ENCODE data around the gene CCSER1. TPM values are rescaled to one million over a fixed set of nuclear protein-coding genes. Genes with fewer than 3 reads are reported as not detected.

The CCSER1 gene
- total and polyA plus RNA-seq, 4 donors, result 0.18 to 2.3 (median 1.2) TPM

DNA sequence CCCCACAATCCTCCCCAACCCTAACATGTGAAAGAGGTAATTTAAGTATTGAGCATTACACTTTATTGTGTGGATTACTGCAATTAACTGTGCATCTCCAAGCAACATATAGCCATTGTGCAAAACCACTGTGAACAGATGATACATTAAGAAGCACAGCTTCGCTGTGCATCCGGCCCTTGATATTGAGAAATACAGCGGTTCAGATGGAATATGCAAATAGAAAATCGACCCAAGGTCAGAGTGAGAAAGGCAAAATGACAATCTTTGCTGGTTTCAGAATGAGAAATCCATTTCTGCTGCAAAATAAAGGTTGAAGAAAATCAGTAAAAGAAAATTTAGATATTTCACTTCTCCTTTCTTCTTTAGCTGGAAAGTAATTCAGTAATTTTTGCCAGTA lies 1370.7 kb downstream of the CCSER1 start:
- no peak for DNase-seq (ENCODE audit: low spot score)
- Histone ChIP-seq H3K4me1 (ENCODE audit: control insufficient read depth in 4 of 4, insufficient read depth in 4 of 4, low read length in 3 of 4) (no peaks in the 10 kb centered on the region), H3K9me3 (ENCODE audit: control insufficient read depth in 4 of 4, low read length in 3 of 4) (no peaks in the 10 kb centered on the region), H3K4me3 (ENCODE audit: low read depth in 1 of 3, low read length in 3 of 3) (no peak overlapping the region), H3K9ac (ENCODE audit: low read depth in 1 of 2, low read length in 2 of 2) (no peak overlapping the region), H3K27me3 (ENCODE audit: control insufficient read depth in 4 of 4, insufficient read depth in 4 of 4, low read length in 3 of 4) (no peaks in the 10 kb centered on the region), H3K36me3 (ENCODE audit: control insufficient read depth in 4 of 4, insufficient read depth in 3 of 4, low read depth in 1 of 4, low read length in 3 of 4) (no peaks in the 10 kb centered on the region), H3K27ac (ENCODE audit: low read depth in 1 of 2, low read length in 2 of 2) (no peak overlapping the region)
- WGBS, result 69% methylated on average over 4 of the region's 4 CpGs
- TF ChIP-seq CTCF (IDR thresholded peaks at IDR 0.05; ENCODE audit: low read depth, low read length, missing input control), result no peak
- no peak for TF ChIP-seq RXRA (IDR thresholded peaks at IDR 0.05)

- no peak for DNase-seq (ENCODE audit: low spot score)
- TF ChIP-seq, protein P1, sequence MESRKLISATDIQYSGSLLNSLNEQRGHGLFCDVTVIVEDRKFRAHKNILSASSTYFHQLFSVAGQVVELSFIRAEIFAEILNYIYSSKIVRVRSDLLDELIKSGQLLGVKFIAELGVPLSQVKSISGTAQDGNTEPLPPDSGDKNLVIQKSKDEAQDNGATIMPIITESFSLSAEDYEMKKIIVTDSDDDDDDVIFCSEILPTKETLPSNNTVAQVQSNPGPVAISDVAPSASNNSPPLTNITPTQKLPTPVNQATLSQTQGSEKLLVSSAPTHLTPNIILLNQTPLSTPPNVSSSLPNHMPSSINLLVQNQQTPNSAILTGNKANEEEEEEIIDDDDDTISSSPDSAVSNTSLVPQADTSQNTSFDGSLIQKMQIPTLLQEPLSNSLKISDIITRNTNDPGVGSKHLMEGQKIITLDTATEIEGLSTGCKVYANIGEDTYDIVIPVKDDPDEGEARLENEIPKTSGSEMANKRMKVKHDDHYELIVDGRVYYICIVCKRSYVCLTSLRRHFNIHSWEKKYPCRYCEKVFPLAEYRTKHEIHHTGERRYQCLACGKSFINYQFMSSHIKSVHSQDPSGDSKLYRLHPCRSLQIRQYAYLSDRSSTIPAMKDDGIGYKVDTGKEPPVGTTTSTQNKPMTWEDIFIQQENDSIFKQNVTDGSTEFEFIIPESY (IDR thresholded peaks at IDR 0.05), result no peak
- TF ChIP-seq RXRA (IDR thresholded peaks at IDR 0.05), result no peak
- no peak for TF ChIP-seq EGR1 (IDR thresholded peaks at IDR 0.05; ENCODE audit: low read depth in 2 of 2)
- no peak for TF ChIP-seq FOXA2 (IDR thresholded peaks at IDR 0.05)
- TF ChIP-seq JUND (IDR thresholded peaks at IDR 0.05), result no peak
- TF ChIP-seq REST (IDR thresholded peaks at IDR 0.05), result no peak
- no peak for TF ChIP-seq ATF3 (IDR thresholded peaks at IDR 0.05)
- Histone ChIP-seq H3K4me3 (ENCODE audit: low read depth in 1 of 3, low read length in 3 of 3) (no peak overlapping the region), H3K27ac (ENCODE audit: low read depth in 1 of 2, low read length in 2 of 2) (no peak overlapping the region), H3K4me1 (ENCODE audit: control insufficient read depth in 4 of 4, insufficient read depth in 4 of 4, low read length in 3 of 4) (no peaks in the 10 kb centered on the region), H3K27me3 (ENCODE audit: control insufficient read depth in 4 of 4, insufficient read depth in 4 of 4, low read length in 3 of 4) (no peaks in the 10 kb centered on the region), H3K36me3 (ENCODE audit: control insufficient read depth in 4 of 4, insufficient read depth in 3 of 4, low read depth in 1 of 4, low read length in 3 of 4) (no peaks in the 10 kb centered on the region), H3K9ac (ENCODE audit: low read depth in 1 of 2, low read length in 2 of 2) (no peak overlapping the region), H3K9me3 (ENCODE audit: control insufficient read depth in 4 of 4, low read length in 3 of 4) (no peaks in the 10 kb centered on the region)
These were observed 1375.2 kb downstream of the CCSER1 start for GRCh38 chr4:91502365-91502764.

DNA sequence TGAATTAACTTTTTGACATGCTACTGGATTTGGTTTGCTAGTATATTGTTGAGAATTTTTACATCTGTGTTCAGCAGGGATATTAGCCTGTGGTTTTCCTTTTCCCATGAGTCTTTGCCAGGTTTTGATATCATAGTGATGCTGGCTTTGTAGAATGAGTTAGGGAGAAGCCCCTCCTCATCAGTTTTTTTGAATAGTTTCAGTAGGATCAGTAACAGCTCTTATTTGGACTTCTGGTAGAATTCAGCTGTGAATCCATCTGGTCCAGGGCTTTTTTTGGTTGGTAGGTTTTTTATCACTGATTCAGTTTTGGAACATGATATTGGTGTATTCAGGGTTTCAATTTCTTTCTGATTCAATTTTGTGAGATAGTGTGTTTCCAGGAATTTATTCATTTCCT lies 1386.1 kb downstream of the CCSER1 start:
- Histone ChIP-seq H3K9me3 (ENCODE audit: control insufficient read depth in 4 of 4, low read length in 3 of 4) (peaks cover 0 to 3% (median 2%) of the 10 kb centered on the region in 4 donors), H3K36me3 (ENCODE audit: control insufficient read depth in 4 of 4, insufficient read depth in 3 of 4, low read depth in 1 of 4, low read length in 3 of 4) (no peaks in the 10 kb centered on the region), H3K4me1 (ENCODE audit: control insufficient read depth in 4 of 4, insufficient read depth in 4 of 4, low read length in 3 of 4) (no peaks in the 10 kb centered on the region), H3K27me3 (ENCODE audit: control insufficient read depth in 4 of 4, insufficient read depth in 4 of 4, low read length in 3 of 4) (peaks cover 0 to 3% (median 0%) of the 10 kb centered on the region in 4 donors), H3K9ac (ENCODE audit: low read depth in 1 of 2, low read length in 2 of 2) (no peak overlapping the region), H3K27ac (ENCODE audit: low read depth in 1 of 2, low read length in 2 of 2) (no peak overlapping the region), H3K4me3 (ENCODE audit: low read depth in 1 of 3, low read length in 3 of 3) (no peak overlapping the region)
- no peak for DNase-seq (ENCODE audit: low spot score)
- no peak for TF ChIP-seq HNF4A (conservative IDR thresholded peaks at IDR 0.05)
- TF ChIP-seq TAF1 (conservative IDR thresholded peaks at IDR 0.05), result no peak
- no peak for TF ChIP-seq YY1 (IDR thresholded peaks at IDR 0.05)
- TF ChIP-seq, protein P2, sequence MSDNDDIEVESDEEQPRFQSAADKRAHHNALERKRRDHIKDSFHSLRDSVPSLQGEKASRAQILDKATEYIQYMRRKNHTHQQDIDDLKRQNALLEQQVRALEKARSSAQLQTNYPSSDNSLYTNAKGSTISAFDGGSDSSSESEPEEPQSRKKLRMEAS (IDR thresholded peaks at IDR 0.05), result no peak
- TF ChIP-seq GABPA (IDR thresholded peaks at IDR 0.05 in 1 of 2, conservative IDR thresholded peaks at IDR 0.05 in 1 of 2), result no peak
- no peak for TF ChIP-seq JUND (IDR thresholded peaks at IDR 0.05)
- no peak for TF ChIP-seq FOXA2 (IDR thresholded peaks at IDR 0.05)
- no peak for TF ChIP-seq REST (IDR thresholded peaks at IDR 0.05)

All from liver (tissue), 9 donors.